ENCODE results near the gene HSPB6. TPM values are rescaled to one million over a fixed set of nuclear protein-coding genes. Genes with fewer than 3 reads are reported as not detected.

HSPB6 gene
- total and polyA plus RNA-seq, 12 donors = 21.1 to 932 (median 265) TPM

GRCh38 chr19:35736913-35737886 is 19.6 kb downstream of the HSPB6 start:
- Histone ChIP-seq H3K4me3 (no peak overlapping the region), H3K27me3 (no peaks in the 10 kb centered on the region), H3K36me3 (replicated peaks in 1 of 2) (peaks cover 0 to 64% of the 10 kb centered on the region in 2 donors), H3K4me1 (replicated peaks in 1 of 2) (peaks cover 21 to 28% of the 10 kb centered on the region in 2 donors), H3K9me3 (replicated peaks in 1 of 3) (no peaks in the 10 kb centered on the region), H3K27ac (no peak overlapping the region)
- intact Hi-C loops (cut with DNase I) = no loop called here
- TF ChIP-seq POLR2A (IDR thresholded peaks at IDR 0.05) = no peak
- peak in 1 of 6 experiments; percentile 12 for TF ChIP-seq CTCF (IDR thresholded peaks at IDR 0.05)
- WGBS, 4 donors = 88 to 91% (median 89%) methylated on average over 13 to 22 of the region's 22 CpGs
- no peak for DNase-seq

GRCh38 chr19:35734889-35735288 is 21.9 kb downstream of the HSPB6 start:
- 88 to 93% (median 89%) methylated on average over 5 of the region's 5 CpGs for WGBS, 4 donors
- Histone ChIP-seq H3K27me3 (no peaks in the 10 kb centered on the region), H3K27ac (peak overlapping the region in 1 of 5 donors; percentile 91), H3K9me3 (replicated peaks in 1 of 3) (no peaks in the 10 kb centered on the region), H3K36me3 (replicated peaks in 1 of 2) (peaks cover 0 to 87% of the 10 kb centered on the region in 2 donors), H3K4me1 (replicated peaks in 1 of 2) (peaks cover 12 to 16% of the 10 kb centered on the region in 2 donors), H3K4me3 (no peak overlapping the region)
- no peak for DNase-seq
- TF ChIP-seq CTCF (IDR thresholded peaks at IDR 0.05) (no peak), POLR2A (IDR thresholded peaks at IDR 0.05) (no peak)
- intact Hi-C loops (cut with DNase I) = no loop called here

GRCh38 chr19:35734273-35734672 is 22.6 kb downstream of the HSPB6 start:
- 79 to 83% (median 82%) methylated on average over 8 of the region's 8 CpGs for whole genome bisulfite sequencing, 4 donors
- Histone ChIP-seq H3K9me3 (replicated peaks in 1 of 3) (no peaks in the 10 kb centered on the region), H3K36me3 (replicated peaks in 1 of 2) (peaks cover 0 to 93% of the 10 kb centered on the region in 2 donors), H3K27me3 (no peaks in the 10 kb centered on the region), H3K27ac (peak overlapping the region; percentile 39 to 91 (median 73)), H3K4me3 (no peak overlapping the region), H3K4me1 (replicated peaks in 1 of 2) (peaks cover 7 to 10% of the 10 kb centered on the region in 2 donors)
- peak in 1 of 7 donors; percentile 41 for DNase-seq
- intact Hi-C loops (cut with DNase I) = no loop called here
- TF ChIP-seq CTCF (IDR thresholded peaks at IDR 0.05) (no peak), POLR2A (IDR thresholded peaks at IDR 0.05) (no peak)

All from adrenal gland (tissue), 12 donors.